ENCODE measurements around the gene STOM. TPM values are rescaled to one million over a fixed set of nuclear protein-coding genes. Genes with fewer than 3 reads are reported as not detected.

Gene STOM
- total and polyA plus RNA-seq, 2 donors (not counting 1 experiment from before 2014, with no cell fraction given), result 2.7 to 6.1 TPM

- peak overlapping the region; percentile 19 for H3K4me2 ChIP-seq (replicated peaks; ENCODE audit: low read depth, low read length, poor library complexity, severe bottlenecking)
- Mint-ChIP-seq H3K4me3 (no peak overlapping the region), H3K9me3 (ENCODE audit: insufficient read depth) (no peaks in the 10 kb centered on the region), H3K27ac (peak overlapping the region; percentile 18), H3K27me3 (no peaks in the 10 kb centered on the region), H3K4me1 (peaks cover 19% of the 10 kb centered on the region)
- intact Hi-C loops (cut with micrococcal nuclease), result no loop called here
- no peak overlapping the region for H3K4me3 ChIP-seq (ENCODE audit: control extremely low read depth in 1 of 5, extremely low read depth in 1 of 5, insufficient read depth in 1 of 5, low read depth in 2 of 5, low read length in 4 of 5)
- no peak overlapping the region for H3K27ac ChIP-seq (ENCODE audit: low read length in 2 of 2)
- peaks cover 3 to 13% of the 10 kb centered on the region in 2 donors for H3K4me1 ChIP-seq (ENCODE audit: control insufficient read depth in 2 of 2, insufficient read depth in 2 of 2, low read length in 2 of 2)
- H3K79me2 ChIP-seq (ENCODE audit: control insufficient read depth, insufficient read depth, low read length), result no peaks in the 10 kb centered on the region
- peak overlapping the region; percentile 27 for H2AFZ ChIP-seq (ENCODE audit: insufficient read depth, low read depth, low read length, poor library complexity, severe bottlenecking)
- CTCF ChIA-PET, result interaction anchor here (1.0 to 1.3 kb wide), 3 partner anchors 13 to 38 kb away, joined by 3 to 5 read pairs (median 5); no protein-coding TSS in a partner anchor
- H3K36me3 ChIP-seq (replicated peaks in 1 of 2; ENCODE audit: control extremely low read depth in 1 of 2, control insufficient read depth in 1 of 2, extremely low read depth in 1 of 2, insufficient read depth in 2 of 2, low read length in 1 of 2), result no peaks in the 10 kb centered on the region
- H3K27me3 ChIP-seq (replicated peaks in 1 of 4; ENCODE audit: control extremely low read depth in 1 of 4, control insufficient read depth in 3 of 4, insufficient read depth in 4 of 4, low read length in 3 of 4), result no peaks in the 10 kb centered on the region
- TF ChIP-seq EZH2 (IDR thresholded peaks at IDR 0.05; ENCODE audit: borderline replicate concordance, insufficient read depth, low read depth, low read length, poor library complexity, severe bottlenecking), result no peak
- TF ChIP-seq, protein P1, sequence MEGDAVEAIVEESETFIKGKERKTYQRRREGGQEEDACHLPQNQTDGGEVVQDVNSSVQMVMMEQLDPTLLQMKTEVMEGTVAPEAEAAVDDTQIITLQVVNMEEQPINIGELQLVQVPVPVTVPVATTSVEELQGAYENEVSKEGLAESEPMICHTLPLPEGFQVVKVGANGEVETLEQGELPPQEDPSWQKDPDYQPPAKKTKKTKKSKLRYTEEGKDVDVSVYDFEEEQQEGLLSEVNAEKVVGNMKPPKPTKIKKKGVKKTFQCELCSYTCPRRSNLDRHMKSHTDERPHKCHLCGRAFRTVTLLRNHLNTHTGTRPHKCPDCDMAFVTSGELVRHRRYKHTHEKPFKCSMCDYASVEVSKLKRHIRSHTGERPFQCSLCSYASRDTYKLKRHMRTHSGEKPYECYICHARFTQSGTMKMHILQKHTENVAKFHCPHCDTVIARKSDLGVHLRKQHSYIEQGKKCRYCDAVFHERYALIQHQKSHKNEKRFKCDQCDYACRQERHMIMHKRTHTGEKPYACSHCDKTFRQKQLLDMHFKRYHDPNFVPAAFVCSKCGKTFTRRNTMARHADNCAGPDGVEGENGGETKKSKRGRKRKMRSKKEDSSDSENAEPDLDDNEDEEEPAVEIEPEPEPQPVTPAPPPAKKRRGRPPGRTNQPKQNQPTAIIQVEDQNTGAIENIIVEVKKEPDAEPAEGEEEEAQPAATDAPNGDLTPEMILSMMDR (IDR thresholded peaks at IDR 0.05), result no peak
- WGBS (ENCODE audit: insufficient coverage), result 50% methylated on average over 1 of the region's 3 CpGs
- ATAC-seq (ENCODE audit: low read depth) (no peak), DNase-seq (peak; percentile 23)
- no peaks in the 10 kb centered on the region for H3K9me3 ChIP-seq (ENCODE audit: control extremely low read depth in 1 of 3, control insufficient read depth in 2 of 3, insufficient read depth in 1 of 3, low read length in 2 of 3)
- H3K9ac ChIP-seq (ENCODE audit: low read length), result no peak overlapping the region
- POLR2A ChIA-PET, result no interaction called here
- no peaks in the 10 kb centered on the region for H4K20me1 ChIP-seq (ENCODE audit: control insufficient read depth, insufficient read depth, low read length, poor library complexity, severe bottlenecking)
Observed at GRCh38 chr9:121358751-121359150, 11.3 kb downstream of the STOM start.

GRCh38 chr9:121357011-121357410, 13.0 kb downstream of the STOM start:
- no peaks in the 10 kb centered on the region for H3K9me3 Mint-ChIP-seq (ENCODE audit: insufficient read depth)
- Histone ChIP-seq H3K4me1 (ENCODE audit: control insufficient read depth in 2 of 2, insufficient read depth in 2 of 2, low read length in 2 of 2) (peaks cover 3 to 13% of the 10 kb centered on the region in 2 donors), H3K9ac (ENCODE audit: low read length) (no peak overlapping the region), H3K27ac (ENCODE audit: low read length in 2 of 2) (no peak overlapping the region), H2AFZ (ENCODE audit: insufficient read depth, low read depth, low read length, poor library complexity, severe bottlenecking) (no peak overlapping the region), H3K9me3 (ENCODE audit: control extremely low read depth in 1 of 3, control insufficient read depth in 2 of 3, insufficient read depth in 1 of 3, low read length in 2 of 3) (no peaks in the 10 kb centered on the region), H3K27me3 (replicated peaks in 1 of 4; ENCODE audit: control extremely low read depth in 1 of 4, control insufficient read depth in 3 of 4, insufficient read depth in 4 of 4, low read length in 3 of 4) (no peaks in the 10 kb centered on the region), H3K36me3 (replicated peaks in 1 of 2; ENCODE audit: control extremely low read depth in 1 of 2, control insufficient read depth in 1 of 2, extremely low read depth in 1 of 2, insufficient read depth in 2 of 2, low read length in 1 of 2) (no peaks in the 10 kb centered on the region), H4K20me1 (ENCODE audit: control insufficient read depth, insufficient read depth, low read length, poor library complexity, severe bottlenecking) (no peaks in the 10 kb centered on the region), H3K79me2 (ENCODE audit: control insufficient read depth, insufficient read depth, low read length) (no peaks in the 10 kb centered on the region), H3K4me2 (replicated peaks; ENCODE audit: low read depth, low read length, poor library complexity, severe bottlenecking) (no peak overlapping the region), H3K4me3 (ENCODE audit: control extremely low read depth in 1 of 5, extremely low read depth in 1 of 5, insufficient read depth in 1 of 5, low read depth in 2 of 5, low read length in 4 of 5) (no peak overlapping the region)
- DNase-seq (no peak), ATAC-seq (ENCODE audit: low read depth) (no peak)
- H3K27ac Mint-ChIP-seq, result no peak overlapping the region
- H3K4me3 Mint-ChIP-seq, result no peak overlapping the region
- intact Hi-C loops (cut with micrococcal nuclease), result no loop called here
- ChIA-PET POLR2A (no interaction called here), CTCF (interaction anchor here (0.9 kb wide), 1 partner anchor 36 kb away, joined by 3 read pairs; no protein-coding TSS in a partner anchor)
- WGBS (ENCODE audit: insufficient coverage), result no CpG with 5 or more reads among the region's 3 CpGs
- no peaks in the 10 kb centered on the region for H3K27me3 Mint-ChIP-seq
- TF ChIP-seq, protein P1 (IDR thresholded peaks at IDR 0.05), result no peak
- H3K4me1 Mint-ChIP-seq, result peaks cover 24% of the 10 kb centered on the region

Measured in B cell (primary cell).